Loucy (cell line): Measurements from ENCODE around the gene HASPIN.

Experiments used
- H2AFZ ChIP-seq: fragments of 200-600 bp; sonication (generic); 2 replicates; pipeline ENCODE4 v1.6.0; 2016; ENCODE audit warnings: antibody characterized with exemption, mild to moderate bottlenecking, low read length, moderate library complexity
- H3F3A ChIP-seq: fragments of 200-600 bp; 2 replicates; pipeline ENCODE4 v1.6.0; 2016; ENCODE audit warnings: antibody characterized with exemption, low read depth, mild to moderate bottlenecking
- H3K27me3 ChIP-seq: fragments of 200-600 bp; sonication (generic); 2 replicates; pipeline ENCODE4 v1.6.1; 2014; ENCODE audit warnings: low read length, mild to moderate bottlenecking; ENCODE audit not compliant: insufficient read depth, poor library complexity, severe bottlenecking
- H3K36me3 ChIP-seq: fragments of 200-600 bp; sonication (generic); 2 replicates; pipeline ENCODE4 v1.6.1; 2016; ENCODE audit warnings: low read length; ENCODE audit not compliant: insufficient read depth
- H3K4me1 ChIP-seq: fragments of 200-600 bp; sonication (generic); 2 replicates; pipeline ENCODE4 v1.5.1; 2014; ENCODE audit warnings: low read length, mild to moderate bottlenecking; ENCODE audit not compliant: insufficient read depth, poor library complexity, severe bottlenecking
- H3K4me2 ChIP-seq: fragments of 200-600 bp; sonication (generic); 2 replicates; pipeline ENCODE4 v1.6.0; 2014; ENCODE audit warnings: antibody characterized with exemption, low read length, low read depth, mild to moderate bottlenecking; ENCODE audit not compliant: poor library complexity, severe bottlenecking
- H3K4me3 ChIP-seq: fragments of 200-600 bp; sonication (generic); 2 replicates; pipeline ENCODE4 v1.5.1; 2014; ENCODE audit warnings: low read length, mild to moderate bottlenecking, mixed read lengths; ENCODE audit not compliant: poor library complexity, severe bottlenecking
- H3K79me2 ChIP-seq: fragments of 200-600 bp; sonication (generic); 2 replicates; pipeline ENCODE4 v1.6.1; 2014; ENCODE audit warnings: low read length; ENCODE audit not compliant: insufficient read depth
- H3K9ac ChIP-seq: fragments of 200-600 bp; sonication (generic); 2 replicates; pipeline ENCODE4 v1.6.0; 2014; ENCODE audit warnings: mild to moderate bottlenecking, low read depth, low read length, moderate library complexity; ENCODE audit not compliant: poor library complexity, severe bottlenecking
- H3K9me2 ChIP-seq: fragments of 200-600 bp; sonication (generic); replicated peaks from 2 replicates; pipeline ENCODE4 v1.6.1; 2016; ENCODE audit warnings: low read depth, low read length, mixed read lengths
- H3K9me3 ChIP-seq: fragments of 200-600 bp; sonication (generic); 2 replicates; pipeline ENCODE4 v1.6.1; 2014; ENCODE audit warnings: mild to moderate bottlenecking, antibody characterized with exemption, low read length, low read depth; ENCODE audit not compliant: insufficient read depth
- H4K20me1 ChIP-seq: fragments of 200-600 bp; sonication (generic); 2 replicates; pipeline ENCODE4 v1.6.0; 2014; ENCODE audit warnings: antibody characterized with exemption, low read length, mild to moderate bottlenecking; ENCODE audit not compliant: insufficient read depth, poor library complexity, severe bottlenecking
- EZH2phosphoT487 ChIP-seq: fragments of 200-600 bp; IDR thresholded peaks from 2 replicates; pipeline ENCODE4 v1.6.1; 2018; ENCODE audit warnings: antibody characterized with exemption, mild to moderate bottlenecking, moderate library complexity, borderline replicate concordance
- TF ChIP-seq, protein P1 (sequence below): fragments of 200-600 bp; sonication (generic); conservative IDR thresholded peaks from 2 replicates; pipeline ENCODE4 v1.5.1; 2014; ENCODE audit warnings: mild to moderate bottlenecking, antibody characterized with exemption, low read length

HASPIN gene

DNA sequence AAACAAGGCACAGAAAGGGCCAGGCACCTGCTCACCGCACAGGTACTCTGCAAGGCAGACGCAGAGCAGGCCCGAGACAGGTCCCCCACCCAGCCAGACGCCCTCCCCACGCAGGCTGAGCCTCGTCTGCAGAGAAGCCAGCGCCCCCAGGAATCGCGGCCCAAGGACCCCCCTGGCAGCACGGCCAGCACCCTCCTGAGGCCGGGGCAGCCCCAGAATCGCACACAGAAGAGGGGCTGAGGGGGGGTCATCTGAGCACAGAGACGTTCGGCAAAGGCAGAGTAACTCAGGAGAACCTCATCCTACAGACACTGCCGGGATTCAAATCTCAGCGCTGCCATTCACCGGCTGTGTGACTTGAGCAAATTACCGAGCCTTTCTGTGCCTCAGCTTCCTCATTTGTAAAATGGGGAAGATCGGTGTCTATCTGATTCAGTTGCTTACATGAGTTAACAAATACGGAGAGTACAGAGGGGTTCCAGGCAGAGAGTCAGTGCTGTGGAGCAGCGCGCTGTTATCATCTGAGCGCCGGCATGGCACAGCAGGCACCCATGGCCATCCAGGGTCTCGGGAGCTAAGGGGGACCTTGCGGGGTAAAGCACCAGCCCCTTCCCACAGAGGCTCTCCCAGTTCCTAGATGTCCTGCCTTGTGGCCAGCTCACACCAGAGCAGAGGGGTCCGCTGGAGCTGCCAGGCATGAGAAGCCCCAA, 44.7 kb upstream of the HASPIN start:
- H3K27me3 ChIP-seq = no peaks in the 10 kb centered on the region
- H3K9me2 ChIP-seq = no peaks in the 10 kb centered on the region
- no peaks in the 10 kb centered on the region for H3K4me1 ChIP-seq
- no peak overlapping the region for H3K4me2 ChIP-seq
- no peaks in the 10 kb centered on the region for H3F3A ChIP-seq
- H3K9ac ChIP-seq = no peak overlapping the region
- no peak overlapping the region for H2AFZ ChIP-seq
- no peaks in the 10 kb centered on the region for H4K20me1 ChIP-seq
- no peaks in the 10 kb centered on the region for H3K79me2 ChIP-seq
- H3K4me3 ChIP-seq = no peak overlapping the region
- H3K36me3 ChIP-seq = peaks cover 5% of the 10 kb centered on the region; the same call in 1 of the 2 replicates
- TF ChIP-seq, protein P1, sequence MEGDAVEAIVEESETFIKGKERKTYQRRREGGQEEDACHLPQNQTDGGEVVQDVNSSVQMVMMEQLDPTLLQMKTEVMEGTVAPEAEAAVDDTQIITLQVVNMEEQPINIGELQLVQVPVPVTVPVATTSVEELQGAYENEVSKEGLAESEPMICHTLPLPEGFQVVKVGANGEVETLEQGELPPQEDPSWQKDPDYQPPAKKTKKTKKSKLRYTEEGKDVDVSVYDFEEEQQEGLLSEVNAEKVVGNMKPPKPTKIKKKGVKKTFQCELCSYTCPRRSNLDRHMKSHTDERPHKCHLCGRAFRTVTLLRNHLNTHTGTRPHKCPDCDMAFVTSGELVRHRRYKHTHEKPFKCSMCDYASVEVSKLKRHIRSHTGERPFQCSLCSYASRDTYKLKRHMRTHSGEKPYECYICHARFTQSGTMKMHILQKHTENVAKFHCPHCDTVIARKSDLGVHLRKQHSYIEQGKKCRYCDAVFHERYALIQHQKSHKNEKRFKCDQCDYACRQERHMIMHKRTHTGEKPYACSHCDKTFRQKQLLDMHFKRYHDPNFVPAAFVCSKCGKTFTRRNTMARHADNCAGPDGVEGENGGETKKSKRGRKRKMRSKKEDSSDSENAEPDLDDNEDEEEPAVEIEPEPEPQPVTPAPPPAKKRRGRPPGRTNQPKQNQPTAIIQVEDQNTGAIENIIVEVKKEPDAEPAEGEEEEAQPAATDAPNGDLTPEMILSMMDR = no peak
- TF ChIP-seq EZH2phosphoT487 = no peak
- no peaks in the 10 kb centered on the region for H3K9me3 ChIP-seq

DNA sequence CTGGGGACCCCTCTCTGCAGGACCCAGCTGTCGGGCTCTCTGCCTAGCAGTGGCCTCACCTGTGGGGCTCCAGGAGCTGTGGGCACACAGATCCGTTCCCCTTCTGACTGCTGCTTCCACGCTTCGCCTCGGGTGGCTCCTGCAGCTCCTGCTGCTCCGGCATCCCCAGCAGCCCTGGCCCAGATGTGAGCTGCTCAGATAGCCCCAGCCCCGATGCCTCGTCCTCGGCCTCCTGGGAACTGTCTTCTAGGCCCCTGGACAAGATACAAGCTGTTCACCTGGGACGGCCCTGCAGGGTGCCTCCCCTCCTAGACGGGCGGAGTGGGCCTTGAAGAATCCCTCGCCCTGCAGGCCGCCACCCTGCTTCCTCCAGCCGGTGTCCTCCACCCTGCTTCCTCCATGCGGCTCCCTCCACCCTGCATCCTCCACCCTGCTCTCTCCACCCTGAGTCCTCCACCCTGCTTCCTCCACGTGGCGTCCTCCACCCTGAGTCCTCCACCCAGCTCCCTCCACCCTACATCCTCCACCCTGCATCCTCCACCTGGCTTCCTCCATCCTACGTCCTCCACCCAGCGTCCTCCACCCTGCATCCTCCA, 44.1 kb upstream of the HASPIN start:
- Histone ChIP-seq H3K4me1 (no peaks in the 10 kb centered on the region), H4K20me1 (no peaks in the 10 kb centered on the region), H3K36me3 (peaks cover 5% of the 10 kb centered on the region; the same call in 1 of the 2 replicates), H3K9ac (no peak overlapping the region), H3K9me2 (no peaks in the 10 kb centered on the region), H3K79me2 (no peaks in the 10 kb centered on the region), H3K27me3 (no peaks in the 10 kb centered on the region), H2AFZ (no peak overlapping the region), H3K4me2 (no peak overlapping the region), H3K4me3 (no peak overlapping the region), H3F3A (no peaks in the 10 kb centered on the region), H3K9me3 (no peaks in the 10 kb centered on the region)
- no peak for TF ChIP-seq EZH2phosphoT487
- TF ChIP-seq, protein P1 = no peak

DNA sequence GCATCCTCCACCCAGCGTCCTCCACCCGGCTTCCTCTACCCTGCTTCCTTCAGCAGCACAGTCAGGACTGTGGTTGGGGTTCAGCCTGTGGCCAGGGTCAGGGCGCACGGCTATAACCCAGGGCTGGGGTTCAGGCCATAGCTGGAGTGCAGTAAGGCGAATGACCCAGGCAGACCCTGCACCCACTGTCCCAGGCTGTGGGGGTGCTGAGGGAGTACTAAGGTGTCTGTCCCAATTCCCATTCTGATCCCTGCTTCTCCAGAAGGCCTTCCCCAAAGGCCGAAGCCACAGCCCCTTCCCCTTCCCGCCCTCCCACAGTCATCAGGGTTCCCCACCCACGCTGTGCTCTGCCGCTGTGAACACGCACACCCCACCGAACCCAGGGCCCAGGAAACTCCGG, 42.6 kb upstream of the HASPIN start:
- no peaks in the 10 kb centered on the region for H3K9me3 ChIP-seq
- H3F3A ChIP-seq = no peaks in the 10 kb centered on the region
- peaks cover 5% of the 10 kb centered on the region; the same call in 1 of the 2 replicates for H3K36me3 ChIP-seq
- H3K4me3 ChIP-seq = no peak overlapping the region
- no peaks in the 10 kb centered on the region for H3K9me2 ChIP-seq
- no peak overlapping the region for H3K4me2 ChIP-seq
- no peaks in the 10 kb centered on the region for H3K79me2 ChIP-seq
- no peak overlapping the region for H3K9ac ChIP-seq
- H3K4me1 ChIP-seq = no peaks in the 10 kb centered on the region
- H3K27me3 ChIP-seq = no peaks in the 10 kb centered on the region
- no peak overlapping the region for H2AFZ ChIP-seq
- no peaks in the 10 kb centered on the region for H4K20me1 ChIP-seq
- TF ChIP-seq, protein P1 = no peak
- no peak for TF ChIP-seq EZH2phosphoT487
